ENCODE measurements around the gene MT1G.
"Not testable (repeated sequence)": the region's sequence is repeated elsewhere in the genome, so short reads cannot be mapped to it uniquely, and the experiment has no call there.

The MT1G gene

GRCh38 chr16:56684256-56684925 lies 16.5 kb upstream of the MT1G start:
- no peak for DNase-seq

GRCh38 chr16:56683424-56684172 lies 15.7 kb upstream of the MT1G start:
- no peak for DNase-seq

GRCh38 chr16:56682703-56683397 lies 15.0 kb upstream of the MT1G start:
- DNase-seq = no peak

GRCh38 chr16:56681939-56682702 lies 14.3 kb upstream of the MT1G start, which contains the start of gene MT1X:
Gene MT1X, plus strand, starts transcription at chr16:56682470. Its CDS starts 71 bp downstream, at chr16:56682541.
- DNase-seq = peak; percentile 80

- DNase-seq = no peak
Measured at GRCh38 chr16:56679818-56680217, 12.0 kb upstream of the MT1G start.

- no peak for DNase-seq
Measured at GRCh38 chr16:56679078-56679730, 11.3 kb upstream of the MT1G start.

GRCh38 chr16:56677474-56677873 lies 9.6 kb upstream of the MT1G start:
- no peak for DNase-seq

GRCh38 chr16:56675685-56676210 lies 7.9 kb upstream of the MT1G start:
- DNase-seq = peak; percentile 33

- DNase-seq = not testable (repeated sequence)
Measured at GRCh38 chr16:56674570-56674969, 6.7 kb upstream of the MT1G start.

GRCh38 chr16:56673921-56674320 lies 6.1 kb upstream of the MT1G start:
- DNase-seq = peak; percentile 26

- DNase-seq = no peak
Measured at GRCh38 chr16:56672761-56673536, 5.1 kb upstream of the MT1G start.

GRCh38 chr16:56672171-56672570 lies 4.3 kb upstream of the MT1G start:
- not testable (repeated sequence) for DNase-seq

- not testable (repeated sequence) for DNase-seq
Measured at GRCh38 chr16:56671691-56672090, 3.8 kb upstream of the MT1G start.

- no peak for DNase-seq
Measured at GRCh38 chr16:56670620-56670934, 2.7 kb upstream of the MT1G start.

GRCh38 chr16:56669840-56670619 lies 2.2 kb upstream of the MT1G start:
- DNase-seq = no peak

- DNase-seq = no peak
Measured at GRCh38 chr16:56669005-56669839, 1.4 kb upstream of the MT1G start, which contains the start of gene MT1H. Gene MT1H, plus strand, starts transcription at chr16:56669814. Its CDS starts 71 bp downstream, at chr16:56669885.

GRCh38 chr16:56665286-56666261 lies 2.3 kb downstream of the MT1G start:
- DNase-seq = not testable (repeated sequence)

GRCh38 chr16:56664506-56664905 lies 3.4 kb downstream of the MT1G start:
- DNase-seq = no peak

All from activated gamma-delta T cell treated with Interleukin-2 at 50 U/mL for 16 hours (primary cell).